B cell (primary cell): ENCODE results near the gene MXRA5.

Experiments used
- EZH2 ChIP-seq: IDR thresholded peaks from 2 replicates; pipeline ENCODE4 v1.6.1; 2012; ENCODE audit warnings: borderline replicate concordance, low read depth, mild to moderate bottlenecking, moderate library complexity, low read length; ENCODE audit not compliant: insufficient read depth, poor library complexity, severe bottlenecking
- TF ChIP-seq, protein P1 (sequence below): fragments of 200-600 bp; IDR thresholded peaks from one replicate; pipeline ENCODE4 v1.8.0; 2022; ENCODE audit warnings: antibody characterized with exemption, mild to moderate bottlenecking

DNA sequence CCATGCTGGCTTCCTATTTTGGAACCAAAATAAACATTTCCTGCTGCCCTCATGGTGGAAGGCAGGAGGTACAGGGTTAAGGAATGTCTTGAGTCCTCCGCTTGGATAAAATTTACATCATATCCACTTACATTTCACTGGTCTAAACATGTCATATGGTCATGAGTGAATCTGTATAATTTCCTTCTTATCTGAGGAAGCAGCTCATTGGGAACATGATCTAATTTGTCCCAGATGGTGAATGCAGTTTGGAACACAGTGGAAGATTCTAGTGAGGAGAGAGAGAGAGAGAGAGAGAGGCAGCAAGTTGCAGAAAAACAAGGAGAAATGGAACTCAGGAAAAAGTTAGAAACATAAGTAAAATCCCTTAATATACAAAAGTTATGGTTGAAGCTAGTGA lies 46.8 kb downstream of the MXRA5 start:
- TF ChIP-seq, protein P1, sequence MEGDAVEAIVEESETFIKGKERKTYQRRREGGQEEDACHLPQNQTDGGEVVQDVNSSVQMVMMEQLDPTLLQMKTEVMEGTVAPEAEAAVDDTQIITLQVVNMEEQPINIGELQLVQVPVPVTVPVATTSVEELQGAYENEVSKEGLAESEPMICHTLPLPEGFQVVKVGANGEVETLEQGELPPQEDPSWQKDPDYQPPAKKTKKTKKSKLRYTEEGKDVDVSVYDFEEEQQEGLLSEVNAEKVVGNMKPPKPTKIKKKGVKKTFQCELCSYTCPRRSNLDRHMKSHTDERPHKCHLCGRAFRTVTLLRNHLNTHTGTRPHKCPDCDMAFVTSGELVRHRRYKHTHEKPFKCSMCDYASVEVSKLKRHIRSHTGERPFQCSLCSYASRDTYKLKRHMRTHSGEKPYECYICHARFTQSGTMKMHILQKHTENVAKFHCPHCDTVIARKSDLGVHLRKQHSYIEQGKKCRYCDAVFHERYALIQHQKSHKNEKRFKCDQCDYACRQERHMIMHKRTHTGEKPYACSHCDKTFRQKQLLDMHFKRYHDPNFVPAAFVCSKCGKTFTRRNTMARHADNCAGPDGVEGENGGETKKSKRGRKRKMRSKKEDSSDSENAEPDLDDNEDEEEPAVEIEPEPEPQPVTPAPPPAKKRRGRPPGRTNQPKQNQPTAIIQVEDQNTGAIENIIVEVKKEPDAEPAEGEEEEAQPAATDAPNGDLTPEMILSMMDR, result no peak
- no peak for TF ChIP-seq EZH2
